ENCODE measurements around the gene GTPBP3.

The GTPBP3 gene

GRCh38 chr19:17389957-17390664, 52.8 kb downstream of the GTPBP3 start:
- no peak overlapping the region for H3K9ac ChIP-seq (ENCODE audit: low read depth, low read length)
- TF ChIP-seq, protein P1, sequence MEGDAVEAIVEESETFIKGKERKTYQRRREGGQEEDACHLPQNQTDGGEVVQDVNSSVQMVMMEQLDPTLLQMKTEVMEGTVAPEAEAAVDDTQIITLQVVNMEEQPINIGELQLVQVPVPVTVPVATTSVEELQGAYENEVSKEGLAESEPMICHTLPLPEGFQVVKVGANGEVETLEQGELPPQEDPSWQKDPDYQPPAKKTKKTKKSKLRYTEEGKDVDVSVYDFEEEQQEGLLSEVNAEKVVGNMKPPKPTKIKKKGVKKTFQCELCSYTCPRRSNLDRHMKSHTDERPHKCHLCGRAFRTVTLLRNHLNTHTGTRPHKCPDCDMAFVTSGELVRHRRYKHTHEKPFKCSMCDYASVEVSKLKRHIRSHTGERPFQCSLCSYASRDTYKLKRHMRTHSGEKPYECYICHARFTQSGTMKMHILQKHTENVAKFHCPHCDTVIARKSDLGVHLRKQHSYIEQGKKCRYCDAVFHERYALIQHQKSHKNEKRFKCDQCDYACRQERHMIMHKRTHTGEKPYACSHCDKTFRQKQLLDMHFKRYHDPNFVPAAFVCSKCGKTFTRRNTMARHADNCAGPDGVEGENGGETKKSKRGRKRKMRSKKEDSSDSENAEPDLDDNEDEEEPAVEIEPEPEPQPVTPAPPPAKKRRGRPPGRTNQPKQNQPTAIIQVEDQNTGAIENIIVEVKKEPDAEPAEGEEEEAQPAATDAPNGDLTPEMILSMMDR (IDR thresholded peaks at IDR 0.05; ENCODE audit: borderline replicate concordance, extremely low read depth, low read length, poor library complexity, severe bottlenecking) = no peak
- no peak for TF ChIP-seq EZH2 (IDR thresholded peaks at IDR 0.05; ENCODE audit: borderline replicate concordance, low read depth, low read length, severe bottlenecking)
- H3K27ac ChIP-seq (ENCODE audit: low read length) = no peak overlapping the region

DNA sequence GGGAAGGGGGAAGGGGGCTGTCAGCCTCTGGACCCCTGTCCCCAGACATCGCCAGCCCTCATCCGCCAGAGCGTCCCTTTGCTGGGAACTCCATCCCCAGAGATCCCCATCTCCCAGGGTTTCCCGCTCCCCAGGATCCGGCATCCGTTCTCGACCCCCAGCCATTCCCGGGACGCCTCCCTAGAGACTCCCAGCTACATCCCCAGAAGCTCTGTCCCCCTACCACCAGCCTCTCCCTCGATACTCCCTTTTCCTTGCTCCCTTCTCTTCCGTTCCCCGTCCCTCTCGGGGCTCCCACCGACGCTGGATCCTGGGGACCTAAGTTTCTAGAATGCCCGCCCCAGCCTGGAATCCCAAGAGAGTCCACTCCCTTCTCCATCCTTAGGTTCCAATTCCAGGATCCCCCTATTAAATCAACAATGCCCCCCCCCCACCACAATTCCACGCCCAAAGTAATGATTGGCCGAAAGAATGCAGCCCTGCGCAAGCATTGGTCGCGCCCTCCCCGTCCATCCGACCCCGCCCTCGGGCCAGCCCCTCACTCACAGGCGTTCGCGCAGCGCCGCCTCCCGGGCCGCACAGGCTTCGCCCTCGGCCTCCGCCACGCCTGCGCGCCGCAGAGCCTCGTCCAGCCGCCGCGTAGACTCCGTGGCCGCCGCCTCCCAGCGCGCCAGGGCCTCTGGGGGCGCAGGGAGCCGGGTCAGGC, 53.5 kb downstream of the GTPBP3 start:
- H3K27ac ChIP-seq (ENCODE audit: low read length) = no peak overlapping the region
- TF ChIP-seq, protein P1 (IDR thresholded peaks at IDR 0.05; ENCODE audit: borderline replicate concordance, extremely low read depth, low read length, poor library complexity, severe bottlenecking) = peak; percentile 76
- no peak for TF ChIP-seq EZH2 (IDR thresholded peaks at IDR 0.05; ENCODE audit: borderline replicate concordance, low read depth, low read length, severe bottlenecking)
- H3K9ac ChIP-seq (ENCODE audit: low read depth, low read length) = peak overlapping the region; percentile 41

More at GRCh38 chr19:17389957-17390664, 52.8 kb downstream of the GTPBP3 start:
- ATAC-seq (ENCODE audit: insufficient read depth, low read depth) (no peak), DNase-seq (no peak)
- Histone ChIP-seq H3K36me3 (ENCODE audit: insufficient read depth, low read length) (no peaks in the 10 kb centered on the region), H4K20me1 (ENCODE audit: insufficient read depth, low read length) (no peaks in the 10 kb centered on the region), H2AFZ (ENCODE audit: low read depth, low read length) (no peak overlapping the region), H3K9me3 (ENCODE audit: insufficient read depth, low read length, severe bottlenecking) (no peaks in the 10 kb centered on the region), H3K4me2 (ENCODE audit: insufficient read depth, low read length) (no peak overlapping the region), H3K27me3 (ENCODE audit: insufficient read depth, low read length, poor library complexity) (peaks cover 3% of the 10 kb centered on the region), H3K4me3 (ENCODE audit: low read depth in 1 of 2, low read length in 2 of 2) (no peak overlapping the region), H3K79me2 (ENCODE audit: insufficient read depth, low read length) (no peaks in the 10 kb centered on the region), H3K4me1 (ENCODE audit: insufficient read depth, low read length) (peaks cover 20% of the 10 kb centered on the region)

GRCh38 chr19:17391371-17392151, 54.2 kb downstream of the GTPBP3 start:
- Histone ChIP-seq H3K36me3 (ENCODE audit: insufficient read depth, low read length) (no peaks in the 10 kb centered on the region), H3K4me2 (ENCODE audit: insufficient read depth, low read length) (peak overlapping the region; percentile 77), H2AFZ (ENCODE audit: low read depth, low read length) (peak overlapping the region; percentile 66), H3K9me3 (ENCODE audit: insufficient read depth, low read length, severe bottlenecking) (no peaks in the 10 kb centered on the region), H3K27ac (ENCODE audit: low read length) (no peak overlapping the region), H4K20me1 (ENCODE audit: insufficient read depth, low read length) (no peaks in the 10 kb centered on the region), H3K4me3 (ENCODE audit: low read depth in 1 of 2, low read length in 2 of 2) (peak overlapping the region in 1 of 2 experiments; percentile 53; a peak in 2 of 4 replicates), H3K79me2 (ENCODE audit: insufficient read depth, low read length) (no peaks in the 10 kb centered on the region), H3K27me3 (ENCODE audit: insufficient read depth, low read length, poor library complexity) (peaks cover 3% of the 10 kb centered on the region), H3K4me1 (ENCODE audit: insufficient read depth, low read length) (peaks cover 23% of the 10 kb centered on the region), H3K9ac (ENCODE audit: low read depth, low read length) (peak overlapping the region; percentile 41)
- no peak for ATAC-seq (ENCODE audit: insufficient read depth, low read depth)
- DNase-seq = no peak
- TF ChIP-seq, protein P1 (IDR thresholded peaks at IDR 0.05; ENCODE audit: borderline replicate concordance, extremely low read depth, low read length, poor library complexity, severe bottlenecking) = no peak
- TF ChIP-seq EZH2 (IDR thresholded peaks at IDR 0.05; ENCODE audit: borderline replicate concordance, low read depth, low read length, severe bottlenecking) = no peak

More for the DNA sequence above, 53.5 kb downstream of the GTPBP3 start:
- peak overlapping the region; percentile 77 for H3K4me2 ChIP-seq (ENCODE audit: insufficient read depth, low read length)
- H3K36me3 ChIP-seq (ENCODE audit: insufficient read depth, low read length) = no peaks in the 10 kb centered on the region
- peaks cover 24% of the 10 kb centered on the region for H3K4me1 ChIP-seq (ENCODE audit: insufficient read depth, low read length)
- H3K27me3 ChIP-seq (ENCODE audit: insufficient read depth, low read length, poor library complexity) = peaks cover 3% of the 10 kb centered on the region
- no peaks in the 10 kb centered on the region for H3K79me2 ChIP-seq (ENCODE audit: insufficient read depth, low read length)
- H3K9me3 ChIP-seq (ENCODE audit: insufficient read depth, low read length, severe bottlenecking) = no peaks in the 10 kb centered on the region
- DNase-seq (peak; percentile 86), ATAC-seq (ENCODE audit: insufficient read depth, low read depth) (peak; percentile 97)
- H3K4me3 ChIP-seq (ENCODE audit: low read depth in 1 of 2, low read length in 2 of 2) = peak overlapping the region in 1 of 2 experiments; percentile 53; a peak in 2 of 4 replicates
- peak overlapping the region; percentile 66 for H2AFZ ChIP-seq (ENCODE audit: low read depth, low read length)
- H4K20me1 ChIP-seq (ENCODE audit: insufficient read depth, low read length) = no peaks in the 10 kb centered on the region

Measured in DND-41 (cell line).